NK-92 treated with Interleukin-12 subunit alpha and Interleukin-12 subunit beta, amount 100 ng/mL, for 24 hours (cell line): ENCODE measurements around the gene UVSSA.
"Not testable (repeated sequence)": the region's sequence is repeated elsewhere in the genome, so short reads cannot be mapped to it uniquely, and the experiment has no call there.

Experiments used
- DNase-seq: peaks from one replicate; lab custom pipeline; 2025; lab: John Stamatoyannopoulos, UW

The UVSSA gene

GRCh38 chr4:1330761-1331590 lies 16.0 kb upstream of the UVSSA start:
- DNase-seq = no peak

- DNase-seq = no peak
These were observed 15.2 kb upstream of the UVSSA start for GRCh38 chr4:1331591-1332353.

GRCh38 chr4:1332686-1333085 lies 14.3 kb upstream of the UVSSA start:
- no peak for DNase-seq

GRCh38 chr4:1333256-1333655 lies 13.8 kb upstream of the UVSSA start:
- no peak for DNase-seq

GRCh38 chr4:1333851-1334578 lies 13.0 kb upstream of the UVSSA start:
- DNase-seq = not testable (repeated sequence)

GRCh38 chr4:1334579-1334895 lies 12.5 kb upstream of the UVSSA start:
- DNase-seq = no peak

GRCh38 chr4:1335193-1335883 lies 11.7 kb upstream of the UVSSA start:
- not testable (repeated sequence) for DNase-seq

- no peak for DNase-seq
These were observed 10.9 kb upstream of the UVSSA start for GRCh38 chr4:1336088-1336491.

GRCh38 chr4:1337376-1337831 lies 9.6 kb upstream of the UVSSA start:
- no peak for DNase-seq

GRCh38 chr4:1337951-1338751 lies 8.9 kb upstream of the UVSSA start:
- no peak for DNase-seq

GRCh38 chr4:1338752-1339414 lies 8.1 kb upstream of the UVSSA start:
- no peak for DNase-seq

- DNase-seq = no peak
These were observed 7.5 kb upstream of the UVSSA start for GRCh38 chr4:1339489-1339888.

- DNase-seq = no peak
These were observed 6.7 kb upstream of the UVSSA start for GRCh38 chr4:1340181-1340747.

- no peak for DNase-seq
These were observed 6.1 kb upstream of the UVSSA start for GRCh38 chr4:1340861-1341260.

GRCh38 chr4:1342003-1342402 lies 5.0 kb upstream of the UVSSA start:
- DNase-seq = no peak

GRCh38 chr4:1344696-1345095 lies 2.3 kb upstream of the UVSSA start:
- no peak for DNase-seq

- DNase-seq = no peak
These were observed 866 bp upstream of the UVSSA start for GRCh38 chr4:1345903-1346780.

- no peak for DNase-seq
These were observed 429 bp downstream of the UVSSA start for GRCh38 chr4:1347410-1347864.

- DNase-seq = no peak
These were observed 1.1 kb downstream of the UVSSA start for GRCh38 chr4:1348014-1348513.
